NCI-H345 treated with DMSO at 0.1 percent for 48 hours (cell line): ENCODE data around the gene KIAA0513.
A peak's percentile ranks its signal among the peaks of the same experiment; 100 is the strongest.

Experiments
- DNase-seq: peaks from one replicate; lab custom pipeline; 2025; ENCODE audit not compliant: unreplicated experiment; lab: John Stamatoyannopoulos, UW

The KIAA0513 gene

DNA sequence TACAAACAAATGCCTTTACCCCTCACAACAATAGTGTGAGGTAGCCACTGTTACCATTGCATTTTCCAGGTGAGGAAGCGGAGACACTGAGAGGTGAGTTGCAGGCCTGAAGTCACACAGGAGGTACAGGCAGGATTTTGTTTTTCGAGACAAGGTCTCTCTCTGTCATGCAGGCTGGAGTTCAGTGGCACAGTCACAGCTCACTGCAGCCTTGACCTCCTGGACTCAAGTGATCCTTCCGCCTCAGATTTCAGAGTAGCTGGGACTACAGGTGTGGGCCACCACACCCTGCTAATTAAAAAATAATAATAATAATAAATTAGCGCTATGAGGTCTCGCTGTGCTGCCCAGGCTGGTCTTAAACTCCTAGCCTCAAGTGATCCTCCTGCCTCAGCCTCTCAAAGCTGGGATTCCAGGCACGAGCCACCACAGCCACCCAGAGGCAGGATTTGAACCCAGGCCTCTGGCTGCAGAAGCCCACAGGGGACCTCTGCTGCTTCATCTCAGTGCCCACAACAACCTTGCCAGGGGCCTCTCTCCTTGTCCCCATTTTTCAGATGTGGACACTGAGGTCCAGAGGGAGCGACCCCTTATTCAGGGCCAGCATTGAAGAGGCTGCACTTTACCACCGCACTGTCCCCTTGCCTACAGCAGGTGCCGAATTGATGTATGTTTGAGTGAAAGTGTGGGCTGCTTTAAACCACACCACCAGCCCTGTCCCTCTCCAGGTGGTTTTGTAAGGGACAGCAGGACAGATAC, 100.7 kb downstream of the KIAA0513 start:
- no peak for DNase-seq

DNA sequence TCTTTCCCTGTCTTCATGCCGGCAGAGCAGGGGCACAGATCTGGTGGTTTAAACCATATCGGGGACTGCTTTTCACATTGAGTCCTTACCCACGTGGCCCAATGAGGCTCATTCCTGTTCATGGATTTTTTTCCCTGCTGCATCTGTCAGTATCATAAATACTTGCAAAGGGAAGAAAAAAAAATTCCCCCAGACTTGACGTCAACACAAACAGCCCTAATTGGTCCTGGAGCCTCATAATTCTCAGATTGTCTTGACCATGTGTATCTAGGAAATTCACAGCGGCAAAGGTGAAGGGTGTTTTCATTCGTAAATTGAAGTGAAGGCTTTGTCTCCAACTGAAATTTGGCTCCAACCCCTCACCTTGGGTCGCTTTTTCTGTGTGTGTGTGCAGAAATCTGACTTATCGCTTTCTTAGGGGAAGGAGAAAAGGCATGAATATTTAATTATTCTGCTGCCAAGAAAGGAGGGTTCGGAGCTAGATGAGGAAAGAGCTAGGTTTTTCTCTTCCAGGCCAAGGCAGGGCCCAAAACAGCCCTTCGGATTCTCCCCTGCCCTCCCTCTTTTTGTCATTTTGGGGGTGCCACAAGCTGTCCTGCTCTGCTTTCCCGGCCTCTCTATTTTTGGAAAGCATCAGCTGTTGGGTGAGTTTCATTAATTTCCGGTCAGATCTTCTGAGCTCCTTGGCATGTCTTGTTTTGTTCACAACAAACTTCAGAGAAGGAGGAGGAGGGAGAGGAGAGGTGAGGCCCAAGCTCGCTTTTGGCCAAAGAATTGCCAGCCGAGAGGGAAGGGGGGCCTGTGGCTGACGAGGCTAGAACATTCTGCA, 102.5 kb downstream of the KIAA0513 start:
- DNase-seq: no peak

DNA sequence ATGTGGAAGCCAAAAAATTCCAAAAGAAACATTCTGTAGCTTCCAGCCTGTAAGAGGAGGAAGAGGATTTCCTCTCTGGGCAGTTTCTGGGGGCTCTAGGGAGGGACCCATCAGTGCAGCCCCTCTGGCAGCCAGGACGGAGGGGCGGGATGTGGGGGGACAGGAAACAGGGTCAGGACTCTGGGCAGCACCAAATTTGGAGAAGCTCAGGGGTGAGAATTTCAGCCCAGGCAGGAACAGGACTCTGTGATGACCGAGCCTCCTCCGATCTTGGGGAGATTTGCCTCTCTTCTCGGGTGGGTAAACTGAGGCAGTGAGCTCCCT, 103.1 kb downstream of the KIAA0513 start:
- no peak for DNase-seq

DNA sequence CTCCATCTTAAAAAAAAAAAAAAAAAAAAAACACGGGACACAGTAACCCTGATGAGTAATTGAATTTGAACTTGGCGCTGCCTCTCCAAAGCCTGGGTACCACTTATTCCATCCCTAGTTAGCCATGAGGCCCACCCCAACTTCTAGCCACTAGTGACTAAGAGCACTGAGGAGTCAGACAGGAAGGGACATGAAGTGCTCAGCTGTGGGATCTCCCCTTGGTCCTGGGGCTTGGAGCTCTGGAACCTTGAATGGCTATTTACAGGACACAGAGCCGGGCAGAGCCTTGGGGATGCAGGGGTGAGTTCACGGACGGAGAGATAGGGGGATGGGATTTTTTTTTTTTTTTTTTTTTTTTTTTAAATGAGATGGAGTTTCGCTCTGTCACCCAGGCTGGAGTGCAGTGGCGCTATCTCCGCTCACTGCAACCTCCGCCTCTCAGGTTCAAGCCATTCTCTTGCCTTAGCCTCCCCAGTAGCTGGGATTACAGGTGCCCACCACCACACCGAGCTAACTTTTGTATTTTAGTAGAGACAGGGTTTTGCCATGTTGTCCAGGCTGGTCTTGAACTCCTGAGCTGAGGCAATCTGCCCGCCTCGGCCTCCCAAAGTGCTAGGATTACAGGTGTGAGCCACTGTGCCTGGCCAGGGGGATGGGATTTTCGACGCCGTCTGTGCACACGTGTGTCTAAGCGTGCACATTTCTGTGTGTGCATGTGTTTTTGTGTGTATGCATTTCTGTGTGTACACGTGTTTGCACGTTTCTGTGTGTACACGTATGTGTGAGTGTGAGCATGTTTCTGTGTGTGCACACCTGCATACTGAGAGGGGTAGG, 105.1 kb downstream of the KIAA0513 start:
- DNase-seq: no peak

DNA sequence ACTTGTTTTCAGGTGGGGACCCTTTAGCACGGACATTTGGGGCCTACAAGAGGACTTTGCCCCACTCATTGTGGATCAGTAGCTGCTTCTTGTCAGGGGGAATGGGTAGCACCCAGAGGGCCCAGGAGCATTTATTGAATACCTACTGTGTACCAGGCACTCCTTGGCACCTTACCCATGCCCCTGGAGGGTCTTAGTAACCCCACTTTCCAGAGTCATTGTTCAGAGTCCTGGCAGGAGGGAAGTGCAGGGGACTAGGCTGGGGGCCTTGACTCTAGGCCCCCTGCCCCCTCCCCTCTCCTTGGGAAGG, 105.7 kb downstream of the KIAA0513 start:
- DNase-seq: no peak

DNA sequence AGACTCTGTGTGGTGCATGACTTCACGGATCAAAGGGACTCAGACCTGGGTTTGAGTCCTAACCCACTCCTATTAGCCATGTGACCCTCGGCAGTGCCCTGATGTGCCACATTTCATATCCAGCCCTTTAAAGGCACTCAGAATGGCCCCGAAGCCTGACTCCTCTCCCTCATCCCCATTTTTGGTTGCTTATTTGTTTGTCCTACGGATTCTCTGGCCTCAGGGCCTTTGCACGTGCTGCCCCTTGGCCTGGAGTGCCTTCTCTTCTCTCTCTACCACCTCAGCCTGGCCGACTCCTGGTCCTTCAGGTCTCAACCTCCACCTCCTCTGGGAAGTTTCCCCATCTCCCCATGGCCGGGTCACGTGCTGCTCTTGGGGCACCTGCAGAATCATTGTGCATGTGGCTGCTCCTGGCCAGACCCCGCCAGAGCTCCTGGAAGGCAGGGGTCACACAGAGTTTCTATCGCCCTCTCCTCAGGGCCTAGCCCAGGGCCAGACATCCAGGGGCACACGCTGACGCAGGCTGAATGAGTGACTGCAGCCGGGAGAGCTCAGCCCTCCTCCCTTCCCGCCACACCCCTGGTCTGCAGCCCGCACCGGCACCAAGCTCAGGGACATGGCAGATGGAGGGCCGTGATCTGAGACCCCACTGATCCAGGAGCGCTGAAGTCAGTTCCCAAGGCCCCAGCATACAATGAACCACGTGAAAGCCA, 106.6 kb downstream of the KIAA0513 start:
- no peak for DNase-seq

DNA sequence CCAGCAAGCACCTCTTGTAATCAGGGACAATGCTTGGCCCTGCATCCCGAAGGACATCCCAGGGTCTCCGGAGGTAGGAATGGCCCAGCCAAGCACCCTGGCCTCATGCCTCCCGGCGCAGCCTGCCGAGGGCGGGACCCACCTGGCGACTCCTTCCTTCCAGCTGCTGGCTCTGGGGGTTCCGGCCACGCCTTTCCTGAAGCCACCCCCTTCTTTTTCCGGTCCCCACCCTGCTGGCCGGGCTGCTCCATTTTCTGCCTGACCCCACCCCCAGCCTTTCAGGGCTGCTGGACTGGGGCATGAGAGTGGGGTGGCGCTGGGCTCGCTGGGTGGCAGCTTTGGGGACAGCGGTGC, 107.2 kb downstream of the KIAA0513 start:
- no peak for DNase-seq

DNA sequence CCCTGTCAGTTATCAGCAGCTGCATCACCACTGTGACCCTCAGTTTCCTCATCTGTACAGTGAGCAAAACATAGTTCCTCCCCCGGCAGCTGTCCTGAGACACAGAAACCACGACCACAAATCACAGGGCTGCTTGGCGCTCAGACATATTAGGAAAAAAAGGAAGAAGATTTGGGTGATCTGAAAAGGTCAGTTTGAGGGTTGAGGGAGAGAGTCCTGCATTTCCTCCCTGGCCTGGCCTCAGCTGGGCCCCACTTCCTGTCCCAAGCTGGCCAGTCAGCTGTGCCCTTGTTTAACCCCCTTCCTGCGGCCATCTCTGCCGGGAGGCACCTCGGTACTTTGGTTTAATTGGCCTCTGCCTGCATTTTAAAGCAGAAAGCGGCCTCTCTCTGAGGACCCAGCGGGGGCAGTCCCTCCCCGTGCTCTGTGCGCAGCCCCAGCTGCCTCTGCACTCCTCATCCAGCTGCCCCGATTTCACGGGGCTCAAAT, 108.7 kb downstream of the KIAA0513 start:
- no peak for DNase-seq

DNA sequence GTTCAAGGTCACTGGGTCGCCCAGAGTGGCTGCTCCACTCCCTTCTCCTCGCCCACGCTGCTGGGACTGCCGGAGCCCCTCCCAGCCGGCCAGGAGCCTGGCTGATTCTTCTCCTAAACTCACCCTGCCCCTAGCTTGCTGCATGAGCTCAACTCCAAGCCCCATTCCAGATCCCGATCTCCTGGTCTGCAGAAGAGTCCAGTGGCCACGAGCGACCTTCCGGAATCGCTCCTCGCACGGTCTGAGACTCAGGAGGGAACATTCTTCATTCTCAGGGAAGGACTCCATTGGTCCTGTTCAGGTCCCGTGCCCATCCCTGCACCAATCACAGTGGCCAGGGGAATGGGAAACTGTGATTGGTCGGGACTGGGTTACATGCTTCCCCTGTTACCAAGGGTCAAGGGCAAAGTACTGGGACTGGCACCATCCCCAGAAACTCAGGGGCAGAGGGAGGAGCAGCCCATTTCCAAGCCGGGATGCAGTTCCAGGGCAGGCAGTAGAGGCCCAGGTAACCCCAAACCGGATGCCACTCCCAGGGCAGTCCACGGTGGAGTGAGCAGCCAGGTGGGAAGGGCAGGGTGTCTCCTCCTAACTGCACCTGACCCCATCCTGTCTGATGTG, 109.2 kb downstream of the KIAA0513 start:
- no peak for DNase-seq

DNA sequence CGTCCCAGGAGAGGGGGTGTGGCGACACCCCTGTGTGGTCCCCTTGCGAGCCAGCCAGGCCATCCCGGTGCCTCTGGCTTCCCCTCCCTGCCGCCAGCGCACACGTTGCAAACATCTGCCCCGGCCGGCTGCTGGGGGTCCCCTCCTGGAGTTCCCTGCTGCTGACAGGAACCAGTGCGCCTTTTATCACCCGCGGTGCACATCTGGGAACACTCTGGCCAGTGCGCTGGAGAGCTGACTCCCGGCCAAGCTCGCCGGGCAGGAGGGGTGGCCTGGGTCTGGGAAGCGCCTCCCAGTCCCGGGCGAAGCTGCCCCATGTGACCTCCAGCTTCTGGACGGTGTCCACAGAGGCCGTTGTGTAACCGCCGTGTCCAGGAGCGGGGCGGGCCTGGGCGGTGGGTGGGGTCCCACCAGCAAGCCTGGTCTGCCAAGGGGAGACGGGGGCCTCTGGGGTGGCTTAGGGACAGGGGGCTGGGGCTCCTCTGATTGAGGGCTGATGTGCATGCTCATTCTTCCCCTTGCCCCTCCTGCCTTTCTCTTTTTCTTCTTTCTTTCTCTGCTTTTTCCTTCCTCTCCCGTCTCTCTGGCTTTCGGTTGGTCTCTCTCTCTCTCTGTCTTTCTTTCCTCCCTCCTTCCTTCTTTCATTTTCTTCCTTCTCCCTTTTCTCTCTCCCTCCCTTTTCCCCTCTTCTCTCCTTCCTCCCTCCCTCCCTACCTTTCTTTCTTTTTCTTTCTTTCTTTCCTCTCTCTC, 109.9 kb downstream of the KIAA0513 start:
- DNase-seq: no peak

DNA sequence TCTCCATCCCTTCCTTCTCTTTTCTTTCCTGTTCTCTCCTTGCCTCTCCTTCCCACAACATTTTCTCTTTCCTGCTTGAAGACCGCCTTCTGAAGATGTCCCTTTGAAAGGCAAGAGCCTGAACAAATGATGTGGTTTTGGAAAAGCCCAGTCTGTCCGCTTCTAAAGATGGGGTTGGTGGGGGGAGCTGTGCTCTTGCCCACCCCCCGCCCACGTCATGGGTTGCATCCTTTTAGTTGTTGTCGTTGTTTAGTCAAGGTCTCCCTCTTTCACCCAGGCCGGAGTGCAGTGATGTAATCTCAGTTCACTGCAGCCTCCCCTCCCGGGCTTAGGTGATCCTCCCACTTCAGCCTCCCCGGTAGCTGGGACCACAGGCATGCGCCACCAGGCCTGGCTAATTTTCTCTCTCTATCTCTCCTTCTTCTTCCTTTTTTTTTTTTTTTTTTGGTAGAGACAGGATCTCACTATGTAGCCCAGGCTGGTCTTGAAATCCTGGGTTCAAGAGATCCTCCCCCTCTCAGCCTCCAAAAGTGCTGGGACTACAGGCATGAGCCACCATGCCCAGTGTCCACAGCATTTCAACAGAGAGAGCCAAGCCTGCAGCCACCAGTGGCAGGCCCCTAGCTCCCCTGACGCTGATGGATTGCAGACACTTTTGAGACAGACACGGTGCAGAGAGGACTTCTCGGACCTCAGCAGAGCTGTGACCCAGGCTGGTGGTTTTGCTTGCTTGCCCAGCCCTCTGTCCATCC, 110.7 kb downstream of the KIAA0513 start:
- no peak for DNase-seq

DNA sequence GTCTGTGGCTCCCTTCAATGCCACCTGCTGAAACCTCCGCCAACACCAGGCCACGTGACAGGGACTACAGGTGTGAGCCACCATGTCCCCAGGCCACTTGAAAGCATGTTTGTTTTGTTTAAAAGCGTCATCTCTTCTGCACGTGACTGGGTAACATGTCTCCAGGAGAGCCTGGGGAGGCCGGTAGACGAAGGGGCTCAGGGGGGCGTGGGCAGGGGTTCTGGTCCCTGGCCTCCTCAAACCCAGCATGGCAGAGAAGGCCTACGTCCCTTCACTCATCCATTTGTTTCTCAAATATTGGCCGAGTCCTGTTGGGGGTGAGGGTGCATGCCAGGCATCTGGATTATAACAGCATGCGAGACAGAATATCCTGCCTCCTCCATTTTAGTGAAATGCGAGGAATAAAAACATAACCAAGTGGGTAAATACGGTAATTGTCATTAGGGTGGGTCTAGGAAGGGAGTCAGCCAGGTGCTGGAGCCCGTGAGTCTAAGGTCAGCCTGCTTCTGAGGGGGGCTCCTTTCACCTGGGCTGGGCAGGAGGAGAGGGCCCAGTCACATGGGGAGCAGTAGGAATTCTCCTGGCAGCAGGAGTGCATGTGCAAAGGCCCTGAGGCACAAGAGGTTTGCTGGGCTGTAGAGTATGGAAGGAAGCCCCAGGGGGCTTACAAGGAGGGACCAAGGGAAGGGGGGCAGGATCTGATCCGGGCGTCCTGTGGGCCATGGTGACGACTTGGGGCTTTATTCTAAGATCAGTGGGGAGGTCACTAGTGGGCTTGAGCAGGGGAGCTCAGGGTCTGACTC, 111.4 kb downstream of the KIAA0513 start:
- DNase-seq: peak; percentile 24

DNA sequence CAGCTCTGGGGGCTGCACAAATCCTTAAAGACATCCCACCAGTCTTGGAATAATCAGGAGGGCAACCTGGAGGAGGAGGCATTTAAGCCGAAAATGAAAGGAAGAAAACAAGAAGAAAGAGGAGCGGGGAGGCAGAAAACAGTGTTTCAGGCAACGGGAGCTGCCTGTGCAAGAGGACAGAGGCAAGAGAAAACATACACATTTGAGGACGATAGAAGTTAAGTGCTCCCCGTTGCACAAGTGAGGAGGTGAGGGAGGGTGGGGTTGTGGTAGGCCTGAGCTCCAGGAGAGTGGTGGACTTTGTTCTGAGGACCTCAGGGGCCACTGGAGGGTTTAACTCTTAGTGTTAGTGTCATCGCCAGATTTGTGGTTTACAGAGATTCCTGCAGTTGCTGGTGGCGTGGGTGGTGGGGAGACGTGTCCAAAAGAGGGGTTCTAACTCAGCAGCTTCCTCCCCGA, 112.3 kb downstream of the KIAA0513 start:
- DNase-seq: no peak

DNA sequence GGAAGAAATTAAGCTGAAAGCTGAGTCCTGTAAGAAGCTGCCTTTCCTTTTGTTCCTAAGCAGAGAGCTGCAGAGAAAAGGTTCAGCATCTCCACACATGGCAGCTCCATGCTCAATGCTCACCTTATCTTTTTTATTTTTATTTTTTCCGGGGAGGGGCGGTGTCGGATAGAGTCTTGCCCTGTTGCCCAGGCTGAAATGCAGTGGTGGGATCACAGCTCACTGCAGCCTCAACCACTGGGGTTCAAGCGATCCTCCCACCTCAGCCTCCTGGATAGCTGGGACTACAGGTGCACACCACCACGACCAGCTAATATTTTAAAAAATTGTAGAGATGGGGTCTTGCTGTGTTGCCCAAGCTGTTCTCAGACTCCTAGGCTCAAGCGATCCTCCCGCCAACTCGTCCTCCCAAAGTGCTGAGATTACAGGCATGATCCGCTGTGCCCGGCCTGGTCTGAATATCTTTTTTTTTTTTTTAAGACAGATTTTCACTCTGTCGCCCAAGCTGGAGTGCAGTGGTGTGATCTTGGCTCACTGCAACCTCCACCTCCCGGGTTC, 112.9 kb downstream of the KIAA0513 start:
- no peak for DNase-seq

DNA sequence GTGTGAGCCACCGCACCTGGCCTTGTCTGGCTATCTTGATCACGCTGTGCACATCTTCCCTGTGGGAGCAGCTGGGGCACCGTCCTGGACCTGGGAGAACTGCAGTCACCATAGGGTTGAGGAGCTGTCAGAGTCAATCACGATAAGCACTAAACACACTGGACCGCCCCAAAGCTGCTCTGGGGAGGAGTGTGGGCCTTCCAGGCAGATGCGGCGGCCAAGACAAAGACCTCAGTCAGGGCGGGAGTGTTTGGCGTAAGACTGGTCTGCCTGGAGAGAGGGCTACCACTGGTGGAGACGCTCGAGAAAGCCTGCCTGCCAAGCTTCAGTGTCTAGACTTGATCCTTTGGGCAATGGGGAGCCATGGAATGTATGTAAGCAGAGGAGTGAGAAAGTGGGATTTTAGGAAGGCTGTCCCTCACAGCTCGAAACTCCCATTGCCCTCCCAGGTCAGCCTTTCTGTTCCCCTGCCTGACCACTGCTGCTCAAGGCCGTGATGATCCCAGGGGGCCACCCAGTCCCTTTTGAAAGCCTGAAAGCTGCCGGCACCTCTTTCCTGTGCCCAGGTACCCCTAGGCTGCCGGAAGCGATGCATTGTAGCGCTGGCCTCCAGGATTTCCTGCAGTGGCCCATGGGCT, 114.0 kb downstream of the KIAA0513 start:
- DNase-seq: no peak

DNA sequence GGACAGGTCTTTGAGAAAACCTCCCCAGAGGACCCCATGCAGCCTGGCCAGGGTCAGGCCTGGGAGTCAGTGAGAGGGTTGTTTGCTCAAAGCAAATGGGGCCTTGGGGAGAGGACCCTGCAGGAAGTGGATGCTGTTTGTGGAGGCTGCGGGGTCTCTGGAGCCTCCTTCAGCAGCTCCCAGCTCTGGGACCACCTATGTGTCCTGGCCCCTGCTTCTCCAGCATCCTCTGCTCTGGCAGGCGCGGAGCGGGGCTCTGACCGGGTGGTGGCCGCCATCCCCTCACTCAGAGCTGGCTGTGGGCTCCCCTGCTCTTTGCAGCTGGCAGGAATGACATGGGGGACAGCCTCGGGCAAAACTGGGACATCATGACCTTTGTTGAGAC, 114.5 kb downstream of the KIAA0513 start:
- no peak for DNase-seq

DNA sequence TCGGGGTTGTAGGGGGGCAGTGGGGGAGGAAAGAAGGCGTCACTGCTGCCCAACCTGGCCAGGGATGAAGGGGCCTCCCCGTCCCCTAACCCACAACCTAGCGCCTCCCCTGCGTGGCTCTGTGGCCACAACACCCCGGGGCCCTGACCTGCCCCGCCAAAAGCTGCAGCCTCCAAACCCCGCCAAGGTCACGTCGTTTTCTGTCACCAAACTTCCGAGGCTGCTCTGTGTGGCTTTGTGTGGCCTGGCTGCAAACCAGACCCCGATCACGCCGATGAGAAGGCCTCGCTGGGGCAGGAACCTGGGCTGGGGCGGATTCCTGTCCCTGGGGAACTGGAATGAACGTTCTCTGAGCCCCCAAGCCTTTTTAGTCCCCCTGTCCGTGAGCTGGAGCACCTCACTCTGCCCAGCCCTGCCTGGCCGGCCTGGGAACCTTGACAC, 115.2 kb downstream of the KIAA0513 start:
- no peak for DNase-seq
